Stromal cell of bone marrow (primary cell): ENCODE results near the gene TK2.

Source experiments
- DNase-seq: peaks from one replicate; pipeline ENCODE4 v3.0.0-alpha.2; 2012; ENCODE audit warnings: low read depth

The TK2 gene

DNA sequence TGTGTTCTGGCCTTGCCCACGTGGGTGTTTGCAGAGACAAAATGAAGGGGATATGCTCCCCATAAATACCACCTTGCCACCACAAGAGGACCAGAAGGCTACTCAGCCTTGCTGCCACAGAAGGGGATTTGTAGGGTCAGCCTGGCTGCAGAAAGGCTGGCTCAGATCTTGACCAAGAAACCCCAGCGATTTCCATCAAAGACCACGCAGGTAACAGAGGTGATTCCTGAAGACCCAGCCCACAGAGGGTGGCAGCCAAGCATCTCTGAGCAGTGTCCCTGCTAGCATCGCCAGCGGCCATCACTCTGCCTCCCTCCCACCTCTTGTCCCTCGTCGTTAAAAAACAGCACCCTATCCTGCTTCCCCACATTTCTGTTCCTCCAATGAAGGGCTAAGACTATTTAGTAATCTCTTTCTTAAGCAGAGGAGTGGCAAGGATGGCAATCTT is 68.0 kb downstream of the TK2 start:
- no peak for DNase-seq

DNA sequence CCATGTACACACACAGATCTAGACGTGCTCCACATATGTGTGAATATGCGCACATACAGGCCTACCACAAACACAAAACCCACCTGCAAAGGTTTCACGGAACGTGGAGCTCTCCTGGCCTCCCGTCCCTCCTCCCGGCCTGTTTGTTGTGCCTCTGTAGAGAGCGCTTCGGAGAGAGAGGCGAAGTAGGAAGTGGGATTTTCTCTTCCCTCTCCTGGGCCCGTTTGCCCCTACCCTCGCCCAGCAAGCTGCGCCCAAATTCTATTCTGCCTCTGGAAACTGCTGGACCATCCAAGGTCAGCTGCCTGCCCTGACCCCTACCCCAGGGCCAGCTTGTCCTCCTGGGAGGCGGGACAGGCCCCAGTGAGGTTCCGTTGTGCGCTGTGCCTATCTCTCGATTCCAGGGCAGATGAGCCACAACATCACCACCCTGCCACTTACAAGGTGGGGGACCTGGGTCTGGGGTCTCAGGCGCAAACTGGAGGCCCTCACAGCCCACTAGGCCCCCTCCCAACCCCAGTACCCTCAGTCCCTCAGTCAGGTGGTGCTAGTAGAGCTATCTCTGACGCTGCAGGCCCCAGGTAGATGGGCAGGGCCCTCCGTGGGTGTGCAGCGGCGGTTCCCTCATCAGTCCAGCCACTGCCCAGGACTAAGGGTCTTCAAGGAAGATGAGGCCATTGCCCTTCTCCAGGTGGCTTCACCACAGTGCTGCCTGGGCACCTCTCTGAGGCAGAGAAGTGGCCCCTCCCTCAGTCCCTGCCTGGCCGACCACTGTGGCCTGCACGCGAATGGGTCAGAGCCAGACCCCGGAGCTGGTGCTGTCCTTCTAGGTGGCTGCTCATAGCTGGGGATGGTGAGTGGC is 68.6 kb downstream of the TK2 start:
- no peak for DNase-seq

DNA sequence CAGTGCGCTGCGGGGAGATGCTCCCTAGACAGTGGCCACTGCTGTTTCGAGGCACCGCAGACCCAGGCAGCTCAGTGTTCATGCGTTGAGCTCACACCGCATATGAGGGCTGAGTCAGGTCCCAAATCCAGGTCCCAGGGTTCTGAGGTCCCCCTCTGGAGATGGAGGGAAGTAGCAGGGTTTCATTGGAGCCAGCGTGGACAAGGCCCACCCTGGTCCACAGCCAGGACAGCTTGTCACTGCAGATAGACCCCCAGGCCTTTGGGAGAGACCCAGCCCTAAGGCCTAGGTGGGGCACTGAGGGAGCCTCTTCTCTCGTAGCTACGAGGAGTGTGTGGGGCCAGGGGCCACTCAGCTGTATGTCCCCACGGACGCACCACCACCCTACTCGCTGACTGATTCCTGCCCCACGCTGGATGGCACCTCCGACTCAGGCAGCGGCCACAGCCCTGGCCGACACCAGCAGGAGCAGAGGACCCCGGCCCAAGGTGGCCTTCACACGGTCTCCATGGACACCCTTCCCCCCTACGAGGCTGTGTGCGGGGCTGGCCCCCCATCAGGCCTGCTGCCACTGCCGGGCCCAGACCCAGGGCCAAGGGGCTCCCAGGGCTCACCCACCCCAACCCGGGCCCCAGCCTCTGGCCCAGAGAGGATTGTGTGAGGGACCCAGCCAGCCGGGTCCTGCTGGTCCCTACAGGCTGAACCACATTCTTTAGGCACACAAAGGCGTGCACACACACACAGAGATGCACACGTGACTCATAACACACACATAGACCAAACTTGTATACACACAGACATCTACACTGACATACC is 69.4 kb downstream of the TK2 start:
- no peak for DNase-seq

DNA sequence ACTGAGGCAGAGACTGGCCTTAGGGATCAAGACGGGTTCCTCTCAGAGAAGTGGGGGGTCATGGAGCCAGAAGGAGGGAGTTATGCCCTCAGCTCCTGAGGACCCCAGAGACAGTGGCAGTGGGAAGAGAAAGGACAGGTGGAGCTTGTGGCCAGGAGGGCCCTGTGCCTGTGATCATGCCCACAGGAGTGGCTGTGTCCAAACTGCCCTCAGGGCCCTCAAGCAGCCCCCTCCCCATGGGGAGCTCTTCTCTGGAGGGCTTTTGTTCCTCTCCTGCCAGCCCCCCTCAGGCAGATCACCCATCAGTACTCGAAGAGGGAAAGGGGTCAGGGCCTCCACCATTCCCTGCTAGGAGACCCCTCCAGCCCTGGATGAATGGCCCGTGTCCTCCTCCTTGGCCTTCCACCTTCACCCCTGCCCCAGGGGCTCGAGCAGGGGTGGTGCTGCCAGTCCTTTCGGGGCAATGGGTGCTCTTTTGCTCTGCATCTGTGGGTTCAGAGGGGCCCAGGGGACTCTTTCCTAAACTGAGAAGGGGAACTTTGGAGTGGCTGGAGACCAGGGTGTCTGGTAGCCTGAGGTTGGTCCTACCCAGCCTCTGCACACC is 70.2 kb downstream of the TK2 start:
- DNase-seq: no peak

DNA sequence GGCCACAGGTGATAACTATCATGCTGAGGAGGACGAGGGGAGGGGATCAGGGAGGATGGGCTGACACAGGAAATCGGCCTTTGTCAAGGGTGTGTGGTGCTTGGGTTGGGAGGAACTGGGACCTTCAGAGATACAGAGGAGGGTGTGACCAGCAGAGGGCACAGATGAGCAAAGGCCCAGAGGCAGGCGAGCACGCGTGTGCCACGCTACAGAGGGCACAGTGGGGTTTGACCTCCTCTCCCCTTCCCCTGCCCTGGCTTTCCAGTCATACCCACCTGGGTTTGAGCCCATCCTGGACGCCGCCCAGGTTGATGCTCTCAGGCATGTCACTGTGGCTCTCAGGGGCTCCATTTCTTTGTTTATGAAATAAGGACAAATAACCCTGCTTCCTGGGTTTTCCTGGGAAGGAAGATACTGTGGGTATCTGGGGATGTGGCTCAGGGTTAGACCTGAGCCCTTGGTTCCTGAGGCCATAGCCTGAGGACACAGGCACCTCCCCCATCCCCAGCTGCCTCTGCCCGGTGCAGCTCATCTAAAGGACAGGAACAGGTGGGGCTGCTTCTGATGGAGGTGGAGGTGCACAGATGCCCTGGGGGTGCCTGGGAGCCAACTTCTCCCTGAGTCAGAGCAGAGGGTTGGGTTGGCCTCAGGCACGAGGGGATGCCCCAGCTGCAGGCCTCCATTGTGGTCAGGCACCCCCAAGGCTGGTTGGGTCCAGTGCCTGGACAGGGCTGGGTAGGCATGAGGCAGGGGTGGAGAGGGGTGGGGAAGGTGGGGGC is 71.0 kb downstream of the TK2 start:
- DNase-seq: no peak

DNA sequence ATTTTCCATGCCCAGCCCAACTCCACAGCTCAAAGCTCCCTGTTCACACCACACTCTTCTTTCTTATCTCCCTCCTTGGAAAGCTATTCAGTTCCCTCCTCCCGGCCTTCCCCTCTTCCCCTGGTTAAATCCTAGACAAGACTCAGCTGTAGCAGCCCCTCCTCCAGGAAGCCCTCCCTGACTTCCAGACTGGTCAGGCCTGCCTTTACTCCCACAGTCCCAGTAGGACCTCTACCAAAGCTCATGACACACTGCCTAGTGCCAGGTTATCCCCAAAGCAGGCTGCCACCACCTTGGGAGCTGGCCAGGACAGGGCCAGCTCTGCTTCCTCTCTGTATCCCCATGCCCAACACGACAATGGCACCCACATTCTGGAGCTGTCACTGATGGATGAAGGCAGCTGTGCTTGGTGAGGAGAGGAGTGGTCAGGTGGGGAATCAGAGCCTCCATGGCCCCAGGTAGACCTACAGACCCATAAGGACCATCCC is 72.8 kb downstream of the TK2 start:
- no peak for DNase-seq

DNA sequence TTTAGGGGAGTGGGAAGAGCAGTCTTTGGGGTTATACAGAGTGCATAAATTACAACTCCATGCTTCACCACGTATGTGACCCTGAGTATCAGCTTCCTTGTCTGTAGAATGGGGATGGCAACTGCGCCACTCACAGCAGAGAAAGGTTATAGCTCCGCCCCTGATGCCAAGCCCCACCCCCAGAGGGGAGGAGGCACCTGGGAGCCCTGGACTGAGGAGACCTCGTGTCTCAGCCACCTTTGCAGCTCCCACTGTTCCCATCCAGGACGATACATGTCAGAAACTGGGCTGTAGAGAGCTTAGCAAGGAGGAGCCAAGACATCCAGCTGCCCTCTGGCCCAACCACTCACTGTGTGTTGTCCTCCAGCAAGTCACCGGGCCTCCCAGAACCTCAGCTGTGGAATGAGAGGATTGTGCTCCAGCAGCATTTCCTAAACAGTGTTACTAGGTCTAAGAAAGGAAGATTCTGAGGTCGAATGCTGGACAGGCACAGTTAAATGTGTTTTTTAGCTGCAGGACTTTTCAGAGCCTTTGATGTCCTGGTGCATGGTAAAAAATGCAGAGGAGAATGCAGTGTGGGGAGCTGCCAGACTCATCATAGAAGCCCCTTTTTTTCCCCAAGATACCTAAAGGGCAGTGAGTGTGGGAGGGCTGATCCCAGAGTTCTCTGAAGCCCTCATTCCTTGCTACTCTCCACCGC is 73.4 kb downstream of the TK2 start:
- no peak for DNase-seq

DNA sequence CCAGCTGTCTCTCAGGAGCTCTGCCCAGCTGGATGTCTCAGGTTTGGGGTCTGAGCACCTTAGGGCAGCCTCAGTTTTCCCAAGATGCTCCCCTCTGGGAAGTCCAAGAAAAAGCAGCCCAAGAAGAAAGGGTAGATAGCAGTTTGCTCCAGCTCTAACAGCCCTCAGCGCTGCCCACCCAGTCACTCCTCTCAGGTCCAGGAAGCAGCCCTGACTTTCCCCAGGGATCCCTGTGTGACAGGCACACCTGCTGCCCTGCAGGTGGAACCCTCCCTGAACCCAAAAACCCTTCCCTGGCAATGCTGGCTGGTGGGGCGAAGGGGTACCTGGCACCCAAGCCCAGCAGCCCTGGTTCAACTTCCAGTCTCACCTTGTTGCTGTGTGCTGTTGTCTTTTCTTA is 74.7 kb downstream of the TK2 start:
- DNase-seq: no peak

DNA sequence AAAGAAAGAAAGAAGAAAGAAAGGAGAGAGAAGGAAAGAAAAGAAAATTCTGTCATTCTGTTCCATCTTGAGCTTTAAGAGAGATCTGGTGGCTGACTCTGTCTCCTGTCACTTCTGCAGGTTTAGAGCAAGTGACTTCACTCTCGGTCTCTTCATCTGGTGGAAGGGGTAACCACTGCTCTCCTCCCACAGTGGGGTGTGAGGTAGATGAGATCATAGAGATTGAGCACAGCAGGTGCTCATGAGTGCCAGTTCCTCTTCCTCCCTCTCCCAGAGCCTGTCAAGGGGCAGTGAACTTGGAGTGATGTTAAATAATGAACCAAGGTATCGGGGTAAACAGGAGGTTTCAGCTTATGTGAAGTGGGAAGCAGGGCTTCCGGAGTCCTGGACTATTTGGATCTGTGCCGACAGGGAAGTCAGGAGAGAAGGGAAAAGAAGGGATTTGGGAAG is 75.1 kb downstream of the TK2 start:
- DNase-seq: no peak

DNA sequence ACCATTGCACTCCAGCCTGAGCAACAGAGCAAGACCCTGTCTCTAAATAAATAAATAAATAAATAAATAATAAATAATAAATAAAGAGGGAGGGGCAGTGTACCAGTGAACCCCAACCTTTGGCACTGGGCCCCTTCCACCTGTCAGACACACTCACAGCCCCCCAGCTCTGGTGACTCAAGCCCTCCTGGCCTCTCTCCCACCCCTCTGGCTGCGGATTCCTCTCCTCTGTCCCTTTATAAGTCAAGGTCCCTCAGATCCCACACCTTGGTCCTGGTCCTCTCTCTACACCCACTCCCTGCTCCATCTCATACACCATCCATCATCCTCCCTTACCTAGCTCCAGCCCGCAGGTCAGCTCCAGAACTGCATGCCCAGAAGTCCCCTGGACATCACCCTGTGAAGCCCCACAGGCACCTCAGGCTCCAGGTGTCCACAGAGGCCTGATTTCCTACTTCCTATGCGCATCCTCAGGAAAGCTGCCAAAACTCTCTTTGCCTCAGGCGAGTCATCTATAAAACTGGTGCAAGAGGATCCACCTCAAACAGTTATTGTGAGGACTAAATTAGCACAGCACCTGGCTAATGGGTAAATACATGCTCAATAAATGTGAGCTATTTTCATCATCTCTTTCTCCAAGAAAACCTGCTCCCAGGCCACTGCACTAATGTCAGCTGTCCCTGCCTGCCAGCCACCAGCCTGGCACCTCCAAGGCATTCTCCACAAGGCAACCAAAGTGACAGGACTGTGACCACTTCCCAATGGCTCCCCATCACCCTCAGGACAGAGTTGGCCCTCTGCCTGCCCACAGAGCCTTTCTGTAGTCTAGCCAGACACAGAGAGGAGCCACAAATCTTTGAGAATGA is 76.0 kb downstream of the TK2 start:
- DNase-seq: no peak

DNA sequence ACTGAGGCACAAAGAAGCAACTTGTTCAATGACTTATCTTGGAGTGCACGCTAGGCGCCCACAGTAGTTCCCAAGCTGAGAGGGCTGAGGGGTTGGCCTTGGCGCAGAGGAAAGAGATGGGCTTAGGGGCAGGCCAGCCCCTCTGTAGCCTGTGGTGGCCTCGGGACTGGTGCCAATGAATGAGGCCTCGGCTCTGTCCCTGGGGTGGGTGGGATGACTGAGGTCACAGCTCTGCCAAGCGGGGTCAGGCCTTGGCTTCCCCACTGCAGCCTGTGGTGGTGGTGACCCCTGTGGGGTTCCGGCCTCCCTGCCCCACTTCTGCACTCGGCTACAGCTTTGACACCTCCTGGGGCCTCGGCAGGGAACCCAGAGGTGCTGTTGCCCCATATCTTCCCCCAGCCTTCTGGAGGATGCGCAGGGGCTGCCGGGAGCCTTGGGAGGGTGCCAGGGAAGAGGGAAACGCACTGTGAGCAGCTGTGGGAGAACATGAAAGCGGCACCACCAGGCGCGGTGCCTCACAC is 76.8 kb downstream of the TK2 start:
- DNase-seq: no peak

DNA sequence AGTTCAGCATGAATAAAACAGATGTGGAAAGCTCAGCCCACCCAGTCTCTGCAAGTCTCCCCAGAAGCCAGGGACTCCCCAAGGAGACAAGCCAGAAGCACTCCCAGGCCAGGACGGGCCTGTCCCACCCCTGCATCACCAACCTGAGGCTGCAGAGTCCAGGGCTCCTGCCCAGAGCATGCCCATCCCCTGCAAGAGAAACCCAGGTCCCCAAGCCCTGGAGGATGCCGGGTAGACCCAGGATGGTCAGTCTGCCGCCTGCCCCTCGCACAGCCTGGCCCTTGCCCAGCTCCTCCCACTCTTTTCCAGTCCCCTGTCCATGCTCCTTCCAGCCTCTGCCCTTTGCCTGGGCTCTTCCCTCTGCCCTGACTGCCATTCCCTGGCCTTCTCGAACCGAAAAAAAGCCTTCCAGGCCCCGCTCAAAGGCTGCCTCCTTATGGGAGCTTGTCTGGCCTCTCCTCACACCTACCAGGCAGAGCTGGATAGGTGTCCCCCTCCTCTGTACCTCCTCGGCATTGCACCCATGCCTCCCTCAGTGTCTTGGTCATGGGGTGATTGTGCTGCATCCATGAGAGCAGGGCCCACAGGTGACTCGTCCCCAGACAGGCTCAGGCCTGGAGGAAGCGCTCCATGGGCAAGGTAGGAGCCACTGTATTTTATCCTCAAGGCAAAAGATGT is 78.1 kb downstream of the TK2 start:
- no peak for DNase-seq

DNA sequence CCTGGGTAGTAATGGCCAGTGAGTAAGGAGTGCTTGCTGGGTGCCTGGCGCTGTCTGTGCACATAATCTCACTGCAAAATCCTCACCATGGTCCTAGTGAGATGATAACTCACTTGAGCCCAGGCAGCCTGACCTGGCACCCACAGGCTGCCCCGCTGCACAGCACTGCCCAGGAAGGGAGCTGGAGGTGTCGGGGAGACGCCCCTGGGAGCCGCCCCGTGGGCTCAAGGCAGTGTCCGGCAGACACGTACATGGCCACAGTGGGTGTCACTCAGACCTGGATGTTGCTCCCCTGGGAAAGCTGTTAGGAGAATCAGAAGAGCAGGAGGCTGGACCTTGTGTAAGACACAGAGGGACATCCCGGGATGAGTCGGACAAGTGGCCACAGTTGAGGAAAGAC is 78.7 kb downstream of the TK2 start:
- no peak for DNase-seq

DNA sequence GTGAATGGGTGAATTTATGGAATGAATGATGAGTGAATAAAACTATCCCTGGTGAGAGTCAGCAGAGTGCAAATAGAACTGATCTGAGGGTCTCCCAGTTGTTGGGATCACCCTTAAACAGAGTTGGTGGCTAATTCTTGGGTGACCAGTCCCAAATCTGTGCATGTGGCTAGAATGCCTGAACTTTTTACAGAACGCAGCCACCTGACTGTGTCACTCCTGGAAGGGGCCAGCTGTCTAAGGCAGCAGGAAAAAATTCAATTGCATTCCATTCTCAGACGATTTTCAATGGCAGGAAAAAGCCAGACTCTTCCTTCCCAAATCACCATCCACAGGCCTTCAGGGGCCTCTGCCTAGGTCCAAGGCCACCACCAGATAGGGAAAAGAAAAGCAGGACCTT is 79.4 kb downstream of the TK2 start:
- DNase-seq: no peak

DNA sequence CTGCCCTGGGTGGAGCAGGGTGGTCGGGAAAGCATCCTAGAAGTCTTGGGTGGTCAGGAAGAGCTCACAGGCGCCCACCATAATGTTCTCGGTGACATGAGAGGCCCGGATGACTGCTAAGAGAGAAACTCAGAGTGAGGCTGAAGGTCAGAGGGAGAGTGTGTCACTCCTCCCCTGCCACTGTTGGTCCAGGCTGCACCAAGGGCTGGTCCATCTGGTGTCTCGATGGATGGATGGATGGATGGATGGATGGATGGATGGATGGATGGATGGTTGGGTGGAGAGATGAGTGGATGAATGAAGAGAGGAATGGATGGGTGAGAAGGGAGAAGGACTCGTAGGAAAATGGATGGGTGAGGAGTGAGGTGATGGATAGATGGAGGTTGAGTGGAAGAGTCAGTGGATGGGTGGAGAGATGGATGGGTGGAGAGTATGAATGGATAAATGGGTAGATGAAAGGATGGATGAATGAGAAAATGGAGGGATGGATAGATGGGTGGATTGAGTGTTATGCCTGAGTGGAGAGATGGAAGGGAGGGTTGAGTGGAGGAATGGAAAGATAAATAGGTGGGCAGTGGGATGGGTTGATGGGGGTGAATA is 79.9 kb downstream of the TK2 start:
- DNase-seq: no peak

DNA sequence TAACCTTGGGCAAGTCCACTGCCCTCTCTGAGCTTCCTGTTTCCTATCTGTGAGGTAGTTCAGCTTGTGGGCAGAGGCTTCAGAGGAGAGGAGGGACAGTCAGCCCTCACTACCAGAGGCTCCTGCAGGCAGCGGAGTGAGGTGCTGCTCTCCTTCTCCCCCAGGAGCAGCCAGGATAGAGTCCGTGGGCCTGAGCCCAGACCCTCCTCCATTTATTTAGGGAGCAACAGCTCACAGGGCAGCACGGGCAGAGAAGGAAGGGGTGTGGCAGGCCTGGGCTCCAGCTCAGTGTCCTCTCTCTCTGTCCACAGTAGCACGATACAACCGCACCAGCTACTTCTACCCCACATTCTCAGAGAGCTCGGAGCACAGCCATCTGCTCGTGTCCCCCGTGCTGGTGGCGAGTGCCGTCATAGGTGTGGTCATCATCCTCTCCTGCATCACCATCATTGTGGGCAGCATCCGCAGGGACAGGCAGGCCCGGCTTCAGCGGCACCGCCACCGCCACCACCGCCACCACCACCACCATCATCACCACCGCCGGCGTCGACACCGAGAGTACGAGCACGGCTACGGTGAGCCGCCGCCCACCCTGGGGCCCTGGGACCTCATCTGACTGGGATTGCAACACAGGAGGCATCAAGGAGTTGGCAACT is 80.5 kb downstream of the TK2 start:
- DNase-seq: no peak

DNA sequence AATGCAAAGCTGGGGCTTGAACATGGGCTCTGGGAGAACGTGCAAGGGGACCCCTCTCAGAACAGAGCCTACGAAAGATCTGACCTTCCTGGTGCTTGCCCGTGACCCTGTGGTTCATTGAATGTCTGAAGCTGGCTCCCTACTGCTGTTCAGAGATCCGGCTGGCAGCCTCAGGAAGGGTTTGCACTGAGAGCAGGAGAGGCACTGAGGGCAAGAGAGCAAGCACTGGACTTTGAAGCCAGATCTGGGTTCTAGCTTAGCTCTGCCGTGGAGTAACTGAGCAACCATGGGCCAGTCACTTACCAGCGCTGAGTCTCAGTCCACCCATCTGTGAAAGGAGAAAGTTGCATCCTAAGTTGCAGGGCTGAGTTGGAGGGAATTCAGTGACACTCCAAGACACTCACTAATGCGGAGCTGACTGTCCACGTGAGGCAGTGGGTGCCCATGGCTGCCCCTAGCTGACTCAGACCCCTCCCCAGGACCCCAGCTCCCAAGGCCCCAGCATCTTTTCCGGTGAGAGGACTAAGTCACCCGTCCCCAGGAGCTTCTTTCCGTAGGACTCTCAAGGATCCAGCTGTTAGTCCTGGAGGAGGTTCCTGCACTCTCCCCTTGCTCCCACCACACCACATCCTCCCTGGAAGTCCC is 81.5 kb downstream of the TK2 start:
- DNase-seq: no peak

DNA sequence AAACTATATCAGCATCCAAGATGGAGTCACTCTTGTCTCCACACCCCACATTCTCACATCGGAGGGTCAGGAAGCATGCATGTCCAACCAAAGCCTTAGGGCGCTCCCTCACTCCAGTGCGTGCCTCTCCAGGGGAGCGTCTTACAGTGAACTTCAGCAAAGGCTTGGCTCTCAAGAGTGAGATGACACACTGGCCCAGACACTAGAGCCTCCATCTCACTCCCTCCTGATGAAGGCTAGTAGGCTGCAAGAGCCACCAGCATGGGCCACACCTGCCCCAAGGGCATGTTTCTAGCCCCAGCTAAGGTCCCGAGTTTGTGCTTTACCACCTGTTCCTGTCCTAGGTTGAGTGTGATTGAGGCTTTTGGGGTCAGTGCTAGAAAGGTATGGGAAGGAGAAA is 82.3 kb downstream of the TK2 start:
- no peak for DNase-seq
